Endothelial cell of umbilical vein (primary cell): ENCODE measurements around the gene CBX5. TPM values are rescaled to one million over a fixed set of nuclear protein-coding genes. Genes with fewer than 3 reads are reported as not detected.

ENCODE experiments used
- BruUV-seq: library from RNA; stranded (reverse); fragments of 400-500 nt; replicated peaks from 2 replicates; lab custom pipeline; 2021; lab: Mats Ljungman, UMichigan
- CTCF ChIA-PET: fragments of 300-600, 350-600 bp; sonication (Branson Sonifier 250); formaldehyde crosslinking; loops from one replicate; lab custom pipeline; 2021; ENCODE audit warnings: antibody characterized with exemption, inconsistent platforms; lab: Charles Lee
- POLR2A ChIA-PET: fragments of 300-600, 350-600 bp; sonication (Branson Sonifier 250); formaldehyde crosslinking; loops from one replicate; lab custom pipeline; 2021; ENCODE audit warnings: antibody characterized with exemption, inconsistent platforms; lab: Charles Lee
- DNase-seq: peaks from one replicate; pipeline ENCODE4 v3.0.0-alpha.2; 2011; ENCODE audit warnings: low read depth, low spot score
- FAIRE-seq: peaks from 2 replicates; lab custom pipeline; 2011; peaks lifted over from hg19 to GRCh38; lab: Jason Lieb, UNC
- H2AFZ ChIP-seq: 2 replicates; pipeline ENCODE4 v1.6.0; 2012; ENCODE audit warnings: low read depth, low read length, control low read depth, inconsistent platforms
- H3K27ac ChIP-seq: 2 replicates; pipeline ENCODE4 v1.5.1; 2011; ENCODE audit warnings: low read depth, mild to moderate bottlenecking, control low read depth, low read length, moderate library complexity; ENCODE audit not compliant: insufficient read depth
- H3K27me3 ChIP-seq, 2 experiments: 2 replicates each; pipeline versions ENCODE4 v1.6.0 to v1.6.1; 2011; ENCODE audit warnings: low read length in 2 of 2, mixed read lengths in 1 of 2; ENCODE audit not compliant: control insufficient read depth in 2 of 2, insufficient read depth in 2 of 2
- H3K36me3 ChIP-seq, 2 experiments: 2 replicates in 1 of 2; 3 replicates in 1 of 2; pipeline ENCODE4 v1.5.1; 2011; ENCODE audit warnings: low read length in 2 of 2, mild to moderate bottlenecking in 1 of 2, moderate library complexity in 1 of 2; ENCODE audit not compliant: control insufficient read depth in 2 of 2, insufficient read depth in 2 of 2; ENCODE audit errors: extremely low read depth in 1 of 2
- H3K4me1 ChIP-seq: 3 replicates; pipeline ENCODE4 v1.5.1; 2011; ENCODE audit warnings: mild to moderate bottlenecking, low read length; ENCODE audit not compliant: control insufficient read depth, insufficient read depth; ENCODE audit errors: extremely low read depth
- H3K4me2 ChIP-seq: 2 replicates; pipeline ENCODE4 v1.6.1; 2011; ENCODE audit warnings: low read length, control low read depth, mixed read lengths; ENCODE audit not compliant: insufficient read depth
- H3K4me3 ChIP-seq, 3 experiments: fragments of 200-600 bp in 1 of 3; sonication (generic), shearing (Covaris generic) in 1 of 3; replicated peaks in 1 of 3; 2 replicates each; pipeline ENCODE4 v1.5.1; 2011 to 2016; ENCODE audit warnings: control low read depth in 3 of 3, low read length in 3 of 3, mild to moderate bottlenecking in 2 of 3, inconsistent platforms in 1 of 3, low read depth in 1 of 3, moderate library complexity in 1 of 3; ENCODE audit not compliant: insufficient read depth in 1 of 3
- H3K79me2 ChIP-seq: 2 replicates; pipeline ENCODE4 v1.6.0; 2012; ENCODE audit warnings: low read length, inconsistent platforms; ENCODE audit not compliant: control insufficient read depth, insufficient read depth
- H3K9ac ChIP-seq: replicated peaks from 2 replicates; pipeline ENCODE3; 2011; ENCODE audit warnings: low read length, control low read depth; ENCODE audit not compliant: insufficient read depth; ENCODE audit errors: extremely low read depth
- H3K9me1 ChIP-seq: replicated peaks from 3 replicates; pipeline ENCODE4 v1.6.0; 2011; ENCODE audit warnings: mild to moderate bottlenecking, low read length; ENCODE audit not compliant: control insufficient read depth, insufficient read depth; ENCODE audit errors: extremely low read depth
- H3K9me3 ChIP-seq: replicated peaks from 2 replicates; pipeline ENCODE4 v1.5.1; 2012; ENCODE audit warnings: low read length, inconsistent platforms; ENCODE audit not compliant: control insufficient read depth, insufficient read depth
- H4K20me1 ChIP-seq: replicated peaks from 2 replicates; pipeline ENCODE3; 2011; ENCODE audit warnings: mild to moderate bottlenecking, low read length; ENCODE audit not compliant: control insufficient read depth, insufficient read depth; ENCODE audit errors: extremely low read depth
- EZH2 ChIP-seq: IDR thresholded peaks from 2 replicates; pipeline ENCODE4 v1.6.1; 2012; ENCODE audit warnings: borderline replicate concordance, low read depth, mild to moderate bottlenecking, moderate library complexity, low read length, inconsistent platforms; ENCODE audit not compliant: severe bottlenecking
- FOS ChIP-seq: IDR thresholded peaks from 2 replicates; pipeline ENCODE4 v1.6.1; 2011; ENCODE audit warnings: mild to moderate bottlenecking, low read length, moderate library complexity, borderline replicate concordance; ENCODE audit not compliant: insufficient read depth
- GATA2 ChIP-seq: IDR thresholded peaks from 2 replicates; pipeline ENCODE4 v1.7.0; 2011; ENCODE audit warnings: low read depth, mild to moderate bottlenecking, moderate library complexity, mixed read lengths, low read length; ENCODE audit not compliant: insufficient read length, insufficient read depth
- JUN ChIP-seq: IDR thresholded peaks from 2 replicates; pipeline ENCODE4 v1.6.1; 2011; ENCODE audit warnings: borderline replicate concordance, low read depth; ENCODE audit not compliant: insufficient read length, insufficient read depth
- MYC ChIP-seq: IDR thresholded peaks from one replicate; pipeline ENCODE4 v1.6.1; 2011; ENCODE audit warnings: mild to moderate bottlenecking, low read depth, low read length
- POLR2A ChIP-seq: IDR thresholded peaks from 2 replicates; pipeline ENCODE4 v1.6.1; 2012; ENCODE audit warnings: low read depth, mild to moderate bottlenecking, control low read depth, low read length
- POLR2AphosphoS5 ChIP-seq: IDR thresholded peaks from 2 replicates; pipeline ENCODE4 v1.6.1; 2012; ENCODE audit warnings: low read depth, mild to moderate bottlenecking, control low read depth, low read length, moderate library complexity; ENCODE audit not compliant: insufficient read depth
- dilution Hi-C: fragments of 300-500 bp; cut with MboI; formaldehyde crosslinking; loops from one replicate; pipeline ENCODE4 v1.15.0; 2019; ENCODE audit warnings: low sequenced_read_pairs; ENCODE audit not compliant: extremely low pct_ligation_motif_present
- intact Hi-C: fragments of 100-400 bp; cut with micrococcal nuclease; formaldehyde crosslinking; loops from one replicate; pipeline ENCODE4 v1.10.0; 2022
- polyA plus RNA-seq, 4 experiments: library from polyadenylated mRNA; depleted of rRNA in 3 of 4; stranded (reverse) in 3 of 4; unstranded in 1 of 4; fragments of >200 nt; gene quantifications; 2 replicates each; pipeline versions ENCODE4 v1.2.1 to v1.2.3, GENCODE V29; 2011 to 2012; ENCODE audit warnings: missing spikeins in 1 of 4
- total RNA-seq: library from RNA; stranded (reverse); gene quantifications from 2 replicates; pipeline ENCODE4 v1.2.3, GENCODE V29; 2021
- TF ChIP-seq, protein P1 (sequence below), 2 donors: IDR thresholded peaks; 1 replicate in 1 of 2; 2 replicates in 1 of 2; pipeline ENCODE4 v1.5.1; 2011; ENCODE audit warnings: low read length in 2 of 2, mild to moderate bottlenecking in 2 of 2, moderate library complexity in 2 of 2, control low read depth in 1 of 2, inconsistent platforms in 1 of 2, low read depth in 1 of 2; ENCODE audit not compliant: insufficient read depth in 1 of 2; ENCODE audit errors: extremely low read depth in 1 of 2
- TF ChIP-seq, protein P2 (sequence below): IDR thresholded peaks from 2 replicates; pipeline ENCODE4 v1.6.1; 2011; ENCODE audit not compliant: insufficient read depth, insufficient read length

The CBX5 gene
- total and polyA plus RNA-seq, 2 donors (not counting 3 experiments of a cell fraction or from before 2014, with no cell fraction given), result 22.8 to 111 TPM

DNA sequence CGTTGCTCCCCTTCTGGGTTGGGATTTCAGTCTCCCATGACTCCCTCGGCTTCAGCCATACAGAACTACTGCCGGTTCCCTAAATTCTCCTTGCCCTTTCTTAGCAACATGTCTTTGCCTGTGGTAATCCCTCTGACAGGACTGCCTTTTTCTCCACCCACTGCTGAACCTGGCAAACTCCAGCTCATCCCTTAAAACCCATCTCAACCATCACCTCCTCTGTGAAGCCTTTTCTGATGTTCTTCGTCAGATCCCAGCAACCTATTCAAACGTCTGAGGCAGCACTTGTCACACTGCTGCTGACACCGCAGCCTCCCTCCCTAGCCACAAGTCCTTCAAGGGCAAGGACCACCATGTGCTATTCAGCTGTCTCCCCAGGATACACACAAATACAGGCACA is 80.9 kb downstream of the CBX5 start:
- BruUV-seq, result no TSS peak
- H4K20me1 ChIP-seq, result no peaks in the 10 kb centered on the region
- FAIRE-seq (no peak), DNase-seq (no peak)
- H3K79me2 ChIP-seq, result no peaks in the 10 kb centered on the region
- H3K27ac ChIP-seq, result no peak overlapping the region
- no peaks in the 10 kb centered on the region for H3K4me1 ChIP-seq
- intact Hi-C loops, result no loop called here
- no peak overlapping the region for H3K4me2 ChIP-seq
- dilution Hi-C loops, result no loop called here
- no peak overlapping the region for H2AFZ ChIP-seq
- no peaks in the 10 kb centered on the region for H3K9me3 ChIP-seq
- no peaks in the 10 kb centered on the region for H3K9me1 ChIP-seq
- TF ChIP-seq POLR2A, result no peak
- no peak for TF ChIP-seq GATA2
- TF ChIP-seq FOS, result no peak
- no peak for TF ChIP-seq EZH2
- no peak for TF ChIP-seq JUN
- TF ChIP-seq, protein P1, sequence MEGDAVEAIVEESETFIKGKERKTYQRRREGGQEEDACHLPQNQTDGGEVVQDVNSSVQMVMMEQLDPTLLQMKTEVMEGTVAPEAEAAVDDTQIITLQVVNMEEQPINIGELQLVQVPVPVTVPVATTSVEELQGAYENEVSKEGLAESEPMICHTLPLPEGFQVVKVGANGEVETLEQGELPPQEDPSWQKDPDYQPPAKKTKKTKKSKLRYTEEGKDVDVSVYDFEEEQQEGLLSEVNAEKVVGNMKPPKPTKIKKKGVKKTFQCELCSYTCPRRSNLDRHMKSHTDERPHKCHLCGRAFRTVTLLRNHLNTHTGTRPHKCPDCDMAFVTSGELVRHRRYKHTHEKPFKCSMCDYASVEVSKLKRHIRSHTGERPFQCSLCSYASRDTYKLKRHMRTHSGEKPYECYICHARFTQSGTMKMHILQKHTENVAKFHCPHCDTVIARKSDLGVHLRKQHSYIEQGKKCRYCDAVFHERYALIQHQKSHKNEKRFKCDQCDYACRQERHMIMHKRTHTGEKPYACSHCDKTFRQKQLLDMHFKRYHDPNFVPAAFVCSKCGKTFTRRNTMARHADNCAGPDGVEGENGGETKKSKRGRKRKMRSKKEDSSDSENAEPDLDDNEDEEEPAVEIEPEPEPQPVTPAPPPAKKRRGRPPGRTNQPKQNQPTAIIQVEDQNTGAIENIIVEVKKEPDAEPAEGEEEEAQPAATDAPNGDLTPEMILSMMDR (IDR thresholded peaks at IDR 0.05; ENCODE audit: extremely low read depth in 1 of 2, insufficient read depth in 1 of 2, low read depth in 1 of 2, low read length in 2 of 2), result no peak
- no peak for TF ChIP-seq POLR2AphosphoS5
- no peak for TF ChIP-seq MYC
- TF ChIP-seq, protein P2, sequence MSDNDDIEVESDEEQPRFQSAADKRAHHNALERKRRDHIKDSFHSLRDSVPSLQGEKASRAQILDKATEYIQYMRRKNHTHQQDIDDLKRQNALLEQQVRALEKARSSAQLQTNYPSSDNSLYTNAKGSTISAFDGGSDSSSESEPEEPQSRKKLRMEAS, result no peak
- ChIA-PET CTCF (interaction anchor here (2.0 to 15.7 kb wide), 5 partner anchors 8 to 214 kb away, joined by 12 to 616 read pairs (median 101); partner anchors contain the start of genes HOXC10, HOXC5, HOXC8 and SMUG1), POLR2A (no interaction called here)
- H3K4me3 ChIP-seq, result no peak overlapping the region
- peaks cover 27 to 31% of the 10 kb centered on the region in 2 experiments for H3K27me3 ChIP-seq
- H3K36me3 ChIP-seq, result no peaks in the 10 kb centered on the region
- no peak overlapping the region for H3K9ac ChIP-seq
